ENCODE data around the gene RPP21. TPM values are rescaled to one million over a fixed set of nuclear protein-coding genes. Genes with fewer than 3 reads are reported as not detected.

The RPP21 gene
- total RNA-seq, 1 experiment from 2014 or later = 58.9 TPM

GRCh38 chr6:30348957-30349356 is 4.0 kb downstream of the RPP21 start:
- Histone ChIP-seq H3K36me3 (ENCODE audit: low read depth) (0 out of 2 replicates have a peak, but pooled peaks cover 5% of the 10 kb centered on the region), H2AFZ (no peak overlapping the region), H3K9me3 (ENCODE audit: insufficient read depth, low read depth) (no peaks in the 10 kb centered on the region), H3K27me3 (ENCODE audit: insufficient read depth, low read depth) (no peaks in the 10 kb centered on the region), H3K9me2 (ENCODE audit: insufficient read depth) (no peaks in the 10 kb centered on the region), H3K4me1 (replicated peaks; ENCODE audit: insufficient read depth) (peaks cover 6% of the 10 kb centered on the region), H3K79me2 (ENCODE audit: low read depth) (peaks cover 9% of the 10 kb centered on the region), H3K4me3 (no peak overlapping the region), H3F3A (ENCODE audit: insufficient read depth, low read depth) (no peaks in the 10 kb centered on the region), H4K20me1 (ENCODE audit: insufficient read depth) (no peaks in the 10 kb centered on the region), H3K27ac (no peak overlapping the region), H3K4me2 (no peak overlapping the region)
- BruUV-seq (replicated peaks) = no TSS peak
- POLR2A ChIA-PET (ENCODE audit: unreplicated experiment) = no interaction called here
- intact Hi-C loops (cut with micrococcal nuclease; ENCODE audit: unreplicated experiment) = loop anchor here (5.0 kb wide), 1 partner anchor 373 kb away; the partner anchor contains the start of gene TUBB
- no peak for DNase-seq
- no peak for TF ChIP-seq EZH2 (IDR thresholded peaks at IDR 0.05; ENCODE audit: low read depth)
- TF ChIP-seq CTCF (conservative IDR thresholded peaks at IDR 0.05) = no peak
- CTCF ChIA-PET = no interaction called here

- no peak for DNase-seq
- no TSS peak for BruUV-seq (replicated peaks)
These were observed 4.6 kb downstream of the RPP21 start for GRCh38 chr6:30349421-30350177.

DNA sequence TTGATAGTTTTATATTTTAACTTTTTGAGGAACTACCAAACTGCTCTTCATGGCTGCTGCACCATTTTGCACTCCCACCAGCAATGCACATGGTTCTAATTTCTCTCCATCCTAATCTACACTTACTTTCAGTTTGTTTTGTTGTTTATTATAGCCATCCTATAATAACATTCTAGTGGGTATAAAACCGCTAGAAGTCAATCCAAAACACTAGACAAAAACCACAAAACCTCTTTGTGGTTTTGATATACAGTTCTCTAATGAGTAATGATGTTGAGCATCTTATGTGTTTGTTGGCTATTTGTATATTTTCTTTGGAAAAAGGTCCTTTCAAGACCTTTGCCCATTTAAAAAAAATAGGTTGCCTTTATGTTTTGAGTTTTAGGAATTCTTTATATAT is 5.6 kb downstream of the RPP21 start:
- no peak overlapping the region for H3K27ac ChIP-seq
- intact Hi-C loops (cut with micrococcal nuclease; ENCODE audit: unreplicated experiment) = loop anchor here (10.0 kb wide), 1 partner anchor 104 kb away; no protein-coding TSS in a partner anchor
- H4K20me1 ChIP-seq (ENCODE audit: insufficient read depth) = no peaks in the 10 kb centered on the region
- ChIA-PET POLR2A (ENCODE audit: unreplicated experiment) (no interaction called here), CTCF (no interaction called here)
- no TSS peak for BruUV-seq (replicated peaks)
- no peaks in the 10 kb centered on the region for H3K9me2 ChIP-seq (ENCODE audit: insufficient read depth)
- 0 out of 2 replicates have a peak, but pooled peaks cover 5% of the 10 kb centered on the region for H3K36me3 ChIP-seq (ENCODE audit: low read depth)
- no peaks in the 10 kb centered on the region for H3K27me3 ChIP-seq (ENCODE audit: insufficient read depth, low read depth)
- no peak overlapping the region for H3K4me3 ChIP-seq
- no peak for TF ChIP-seq CTCF (conservative IDR thresholded peaks at IDR 0.05)
- TF ChIP-seq EZH2 (IDR thresholded peaks at IDR 0.05; ENCODE audit: low read depth) = no peak
- H3F3A ChIP-seq (ENCODE audit: insufficient read depth, low read depth) = no peaks in the 10 kb centered on the region
- peaks cover 6% of the 10 kb centered on the region for H3K4me1 ChIP-seq (replicated peaks; ENCODE audit: insufficient read depth)
- H3K79me2 ChIP-seq (ENCODE audit: low read depth) = peaks cover 9% of the 10 kb centered on the region
- no peaks in the 10 kb centered on the region for H3K9me3 ChIP-seq (ENCODE audit: insufficient read depth, low read depth)
- no peak overlapping the region for H2AFZ ChIP-seq
- H3K4me2 ChIP-seq = no peak overlapping the region
- no peak for DNase-seq

More at GRCh38 chr6:30349421-30350177, 4.6 kb downstream of the RPP21 start:
- Histone ChIP-seq H3K27ac (no peak overlapping the region), H2AFZ (no peak overlapping the region), H4K20me1 (ENCODE audit: insufficient read depth) (no peaks in the 10 kb centered on the region), H3K4me3 (no peak overlapping the region), H3K79me2 (ENCODE audit: low read depth) (peaks cover 9% of the 10 kb centered on the region), H3K27me3 (ENCODE audit: insufficient read depth, low read depth) (no peaks in the 10 kb centered on the region), H3K36me3 (ENCODE audit: low read depth) (0 out of 2 replicates have a peak, but pooled peaks cover 5% of the 10 kb centered on the region), H3K9me2 (ENCODE audit: insufficient read depth) (no peaks in the 10 kb centered on the region), H3K9me3 (ENCODE audit: insufficient read depth, low read depth) (no peaks in the 10 kb centered on the region), H3F3A (ENCODE audit: insufficient read depth, low read depth) (no peaks in the 10 kb centered on the region), H3K4me2 (no peak overlapping the region), H3K4me1 (replicated peaks; ENCODE audit: insufficient read depth) (peaks cover 6% of the 10 kb centered on the region)
- CTCF ChIA-PET = no interaction called here
- POLR2A ChIA-PET (ENCODE audit: unreplicated experiment) = no interaction called here
- TF ChIP-seq CTCF (conservative IDR thresholded peaks at IDR 0.05) (no peak), EZH2 (IDR thresholded peaks at IDR 0.05; ENCODE audit: low read depth) (no peak)
- intact Hi-C loops (cut with micrococcal nuclease; ENCODE audit: unreplicated experiment) = loop anchor here (5.0 to 10.0 kb wide), 2 partner anchors 105 to 373 kb away; partner anchors contain the start of gene TUBB

Data from PC-9 (cell line).